GM23338 (cell line): ENCODE data around the gene PKD1. TPM values are rescaled to one million over a fixed set of nuclear protein-coding genes. Genes with fewer than 3 reads are reported as not detected.

Experiments used
- ATAC-seq: fragments of 200-7000 bp; cut with Tn5 transposase; 3 replicates; pipeline ENCODE4 v1.9.1; 2020
- DNase-seq: peaks from one replicate; pipeline ENCODE4 v3.0.0-alpha.2; 2015; ENCODE audit warnings: low spot score
- H2AFZ ChIP-seq: fragments of 200-600 bp; sonication (generic); 2 replicates; pipeline ENCODE4 v1.8.0; 2016; ENCODE audit warnings: antibody characterized with exemption, mild to moderate bottlenecking, moderate library complexity
- H3F3A ChIP-seq: fragments of 200-600 bp; sonication (generic); replicated peaks from 2 replicates; pipeline ENCODE4 v1.8.0; 2017; ENCODE audit warnings: antibody characterized with exemption, mixed run types, low read depth
- H3K27ac ChIP-seq: fragments of 200-600 bp; sonication (generic); 2 replicates; pipeline ENCODE4 v1.6.1; 2016; ENCODE audit warnings: low read depth
- H3K27me3 ChIP-seq: fragments of 200-600 bp; sonication (generic); 2 replicates; pipeline ENCODE4 v1.8.0; 2016; ENCODE audit warnings: mild to moderate bottlenecking, mixed run types, moderate library complexity; ENCODE audit not compliant: insufficient read depth
- H3K36me3 ChIP-seq: fragments of 200-600 bp; sonication (generic); 2 replicates; pipeline ENCODE4 v1.8.0; 2016; ENCODE audit warnings: mild to moderate bottlenecking; ENCODE audit not compliant: insufficient read depth
- H3K4me1 ChIP-seq: fragments of 200-600 bp; sonication (generic); 2 replicates; pipeline ENCODE4 v1.8.0; 2016; ENCODE audit warnings: mild to moderate bottlenecking, moderate library complexity; ENCODE audit not compliant: insufficient read depth
- H3K4me2 ChIP-seq: fragments of 200-600 bp; sonication (generic); 2 replicates; pipeline ENCODE4 v1.7.1; 2017; ENCODE audit warnings: mixed run types
- H3K4me3 ChIP-seq: fragments of 200-600 bp; sonication (generic); 2 replicates; pipeline ENCODE4 v1.6.1; 2016; ENCODE audit warnings: mixed run types
- H3K79me2 ChIP-seq: fragments of 200-600 bp; sonication (generic); replicated peaks from 2 replicates; pipeline ENCODE4 v1.8.0; 2017; ENCODE audit warnings: mild to moderate bottlenecking; ENCODE audit not compliant: insufficient read depth
- H3K9me2 ChIP-seq: fragments of 200-600 bp; sonication (generic); 2 replicates; pipeline ENCODE4 v1.8.0; 2017; ENCODE audit not compliant: insufficient read depth
- H4K20me1 ChIP-seq: fragments of 200-600 bp; sonication (generic); replicated peaks from 2 replicates; pipeline ENCODE4 v1.8.0; 2017; ENCODE audit warnings: mild to moderate bottlenecking; ENCODE audit not compliant: insufficient read depth
- H3K27ac Mint-ChIP-seq: 2 replicates; pipeline ENCODE4 v1.8.0; 2020; ENCODE audit warnings: inconsistent platforms, mild to moderate bottlenecking, moderate library complexity, mixed read lengths
- H3K27me3 Mint-ChIP-seq: 3 replicates; pipeline ENCODE4 v1.8.0; 2022; ENCODE audit warnings: low read depth, mild to moderate bottlenecking, moderate library complexity, mixed read lengths, inconsistent platforms; ENCODE audit not compliant: insufficient read depth, poor library complexity
- H3K36me3 Mint-ChIP-seq: 3 replicates; pipeline ENCODE4 v1.8.0; 2021; ENCODE audit warnings: low read depth, mild to moderate bottlenecking, inconsistent platforms, moderate library complexity, mixed read lengths
- H3K4me1 Mint-ChIP-seq: 3 replicates; pipeline ENCODE4 v1.8.0; 2020; ENCODE audit warnings: mild to moderate bottlenecking, inconsistent platforms, mixed read lengths
- H3K4me3 Mint-ChIP-seq: 3 replicates; pipeline ENCODE4 v1.8.0; 2021; ENCODE audit warnings: moderate library complexity, mild to moderate bottlenecking, inconsistent platforms, mixed read lengths
- H3K9me3 Mint-ChIP-seq: 3 replicates; pipeline ENCODE4 v1.8.0; 2020; ENCODE audit warnings: moderate library complexity, mild to moderate bottlenecking, inconsistent platforms, mixed read lengths
- CREB1 ChIP-seq: fragments of 250-450 bp; sonication (Bioruptor Pico); IDR thresholded peaks from 2 replicates; pipeline ENCODE4 v1.5.0; 2020; ENCODE audit warnings: low read depth, mild to moderate bottlenecking, moderate library complexity
- EZH2 ChIP-seq: fragments of 200-600 bp; sonication (generic); IDR thresholded peaks from one replicate; pipeline ENCODE4 v1.8.0; 2017; ENCODE audit warnings: antibody characterized with exemption, mild to moderate bottlenecking, low read depth; ENCODE audit not compliant: unreplicated experiment
- JUNB ChIP-seq: IDR thresholded peaks from one replicate; pipeline ENCODE4 v1.6.1; 2016; ENCODE audit warnings: antibody characterized with exemption; ENCODE audit not compliant: unreplicated experiment
- NANOG ChIP-seq: IDR thresholded peaks from 2 replicates; pipeline ENCODE4 v1.6.1; 2016; ENCODE audit warnings: antibody characterized with exemption, borderline replicate concordance
- POLR2AphosphoS5 ChIP-seq: IDR thresholded peaks from 2 replicates; pipeline ENCODE4 v1.6.1; 2016; ENCODE audit warnings: antibody characterized with exemption, low read depth
- REST ChIP-seq: IDR thresholded peaks from one replicate; pipeline ENCODE4 v1.6.1; 2018; ENCODE audit warnings: antibody characterized with exemption; ENCODE audit not compliant: unreplicated experiment
- STAT1 ChIP-seq: IDR thresholded peaks from one replicate; pipeline ENCODE4 v1.6.1; 2016; ENCODE audit warnings: antibody characterized with exemption; ENCODE audit not compliant: unreplicated experiment
- ZNF114 ChIP-seq: fragments of 250-450 bp; sonication (Bioruptor Pico); IDR thresholded peaks from 2 replicates; pipeline ENCODE4 v1.5.0; 2020; ENCODE audit warnings: mild to moderate bottlenecking, moderate library complexity
- ZNF331 ChIP-seq: fragments of 250-450 bp; sonication (Bioruptor Pico); IDR thresholded peaks from 2 replicates; pipeline ENCODE4 v1.5.0; 2020; ENCODE audit warnings: low read depth, mild to moderate bottlenecking, moderate library complexity
- polyA plus RNA-seq: library from polyadenylated mRNA; unstranded; fragments of >200 nt; fragmentation: Nextera tagmentation; extraction: Ambion mirVana; gene quantifications from 2 replicates; pipeline ENCODE4 v1.2.1, GENCODE V29; 2016
- total RNA-seq: library from RNA; depleted of rRNA; stranded (reverse); fragments of >200 nt; shearing (Covaris generic); gene quantifications from 2 replicates; pipeline ENCODE4 v1.2.3, GENCODE V29; 2014
- TF ChIP-seq, protein P1 (sequence below), 2 experiments: fragments of 200-600 bp in 1 of 2; sonication (generic) in 1 of 2; conservative IDR thresholded peaks; 2 replicates each; pipeline versions ENCODE4 v1.5.1 to v1.6.1; 2016 to 2017; ENCODE audit warnings: antibody characterized with exemption in 2 of 2, low read depth in 2 of 2, mild to moderate bottlenecking in 2 of 2, moderate library complexity in 1 of 2
- TF ChIP-seq, protein P2 (sequence below): IDR thresholded peaks from 2 replicates; pipeline ENCODE4 v1.6.1; 2016; ENCODE audit warnings: antibody characterized with exemption

The PKD1 gene
- total and polyA plus RNA-seq, 2 experiments from 2014 or later, result 21.1 to 107 TPM

DNA sequence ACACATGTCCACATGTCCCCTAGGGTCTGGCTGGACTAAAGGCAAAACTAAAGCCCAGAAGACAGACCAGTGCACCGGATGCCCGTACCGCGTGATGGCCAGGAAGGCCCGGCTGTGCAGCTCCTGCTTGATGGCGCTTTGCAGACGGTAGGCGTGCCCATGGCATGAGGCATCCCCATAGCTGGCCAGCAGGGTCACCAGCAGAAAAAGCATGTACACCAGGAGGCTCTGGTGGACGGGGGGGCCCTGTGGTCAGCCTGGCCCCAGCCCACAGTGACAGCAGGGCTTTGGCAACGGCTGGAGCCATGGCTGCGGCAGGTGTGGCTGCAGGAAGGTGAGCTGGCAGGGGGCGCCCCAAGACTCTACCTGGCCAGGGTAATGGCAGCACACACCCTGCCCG, 42.8 kb downstream of the PKD1 start:
- Histone ChIP-seq H3K27me3 (no peaks in the 10 kb centered on the region), H4K20me1 (no peaks in the 10 kb centered on the region; the same call in 1 of the 2 replicates), H3K4me2 (no peak overlapping the region), H3K4me3 (no peak overlapping the region), H3F3A (peaks cover 12% of the 10 kb centered on the region; the same call in 1 of the 2 replicates), H3K79me2 (no peaks in the 10 kb centered on the region), H3K9me2 (no peaks in the 10 kb centered on the region), H3K27ac (no peak overlapping the region), H3K4me1 (peaks cover 4% of the 10 kb centered on the region; the same call in 1 of the 2 replicates), H2AFZ (no peak overlapping the region), H3K36me3 (no peaks in the 10 kb centered on the region)
- TF ChIP-seq, protein P1, sequence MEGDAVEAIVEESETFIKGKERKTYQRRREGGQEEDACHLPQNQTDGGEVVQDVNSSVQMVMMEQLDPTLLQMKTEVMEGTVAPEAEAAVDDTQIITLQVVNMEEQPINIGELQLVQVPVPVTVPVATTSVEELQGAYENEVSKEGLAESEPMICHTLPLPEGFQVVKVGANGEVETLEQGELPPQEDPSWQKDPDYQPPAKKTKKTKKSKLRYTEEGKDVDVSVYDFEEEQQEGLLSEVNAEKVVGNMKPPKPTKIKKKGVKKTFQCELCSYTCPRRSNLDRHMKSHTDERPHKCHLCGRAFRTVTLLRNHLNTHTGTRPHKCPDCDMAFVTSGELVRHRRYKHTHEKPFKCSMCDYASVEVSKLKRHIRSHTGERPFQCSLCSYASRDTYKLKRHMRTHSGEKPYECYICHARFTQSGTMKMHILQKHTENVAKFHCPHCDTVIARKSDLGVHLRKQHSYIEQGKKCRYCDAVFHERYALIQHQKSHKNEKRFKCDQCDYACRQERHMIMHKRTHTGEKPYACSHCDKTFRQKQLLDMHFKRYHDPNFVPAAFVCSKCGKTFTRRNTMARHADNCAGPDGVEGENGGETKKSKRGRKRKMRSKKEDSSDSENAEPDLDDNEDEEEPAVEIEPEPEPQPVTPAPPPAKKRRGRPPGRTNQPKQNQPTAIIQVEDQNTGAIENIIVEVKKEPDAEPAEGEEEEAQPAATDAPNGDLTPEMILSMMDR (conservative IDR thresholded peaks at IDR 0.05; ENCODE audit: low read depth in 2 of 2), result peak in 1 of 2 experiments; percentile 40; a peak in 2 of 4 replicates
- no peak for TF ChIP-seq ZNF114 (CRISPR knock-in tag)
- DNase-seq (no peak), ATAC-seq (no peak)
- no peak overlapping the region for H3K4me3 Mint-ChIP-seq
- H3K36me3 Mint-ChIP-seq, result peaks cover 3% of the 10 kb centered on the region; the same call in 1 of the 3 replicates
- H3K27me3 Mint-ChIP-seq, result peaks cover 20% of the 10 kb centered on the region
- no peaks in the 10 kb centered on the region for H3K9me3 Mint-ChIP-seq
- H3K27ac Mint-ChIP-seq, result no peak overlapping the region
- H3K4me1 Mint-ChIP-seq, result no peaks in the 10 kb centered on the region

GRCh38 chr16:2092256-2092620, 43.5 kb downstream of the PKD1 start:
- peaks cover 3% of the 10 kb centered on the region; the same call in 1 of the 3 replicates for H3K36me3 Mint-ChIP-seq
- H3K27me3 Mint-ChIP-seq, result peaks cover 17% of the 10 kb centered on the region
- H3K4me1 Mint-ChIP-seq, result no peaks in the 10 kb centered on the region
- no peaks in the 10 kb centered on the region; the same call in 1 of the 2 replicates for H4K20me1 ChIP-seq
- no peak overlapping the region for H3K27ac Mint-ChIP-seq
- TF ChIP-seq NANOG (no peak), JUNB (no peak), POLR2AphosphoS5 (no peak), ZNF114 (CRISPR knock-in tag) (no peak), EZH2 (no peak), REST (no peak), ZNF331 (no peak), STAT1 (no peak), CREB1 (CRISPR knock-in tag) (no peak)
- TF ChIP-seq, protein P1 (conservative IDR thresholded peaks at IDR 0.05; ENCODE audit: low read depth in 2 of 2), result no peak
- TF ChIP-seq, protein P2, sequence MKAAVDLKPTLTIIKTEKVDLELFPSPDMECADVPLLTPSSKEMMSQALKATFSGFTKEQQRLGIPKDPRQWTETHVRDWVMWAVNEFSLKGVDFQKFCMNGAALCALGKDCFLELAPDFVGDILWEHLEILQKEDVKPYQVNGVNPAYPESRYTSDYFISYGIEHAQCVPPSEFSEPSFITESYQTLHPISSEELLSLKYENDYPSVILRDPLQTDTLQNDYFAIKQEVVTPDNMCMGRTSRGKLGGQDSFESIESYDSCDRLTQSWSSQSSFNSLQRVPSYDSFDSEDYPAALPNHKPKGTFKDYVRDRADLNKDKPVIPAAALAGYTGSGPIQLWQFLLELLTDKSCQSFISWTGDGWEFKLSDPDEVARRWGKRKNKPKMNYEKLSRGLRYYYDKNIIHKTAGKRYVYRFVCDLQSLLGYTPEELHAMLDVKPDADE, result no peak
- H3K27ac ChIP-seq, result no peak overlapping the region
- H3K4me3 ChIP-seq, result peak overlapping the region; percentile 58; the same call in 1 of the 2 replicates
- H3K4me1 ChIP-seq, result peaks cover 4% of the 10 kb centered on the region; the same call in 1 of the 2 replicates
- H3K4me2 ChIP-seq, result peak overlapping the region; percentile 83; the same call in 1 of the 2 replicates
- no peak for ATAC-seq
- no peaks in the 10 kb centered on the region for H3K79me2 ChIP-seq
- H2AFZ ChIP-seq, result no peak overlapping the region
- H3K36me3 ChIP-seq, result no peaks in the 10 kb centered on the region
- no peak for DNase-seq
- H3K9me3 Mint-ChIP-seq, result no peaks in the 10 kb centered on the region
- H3K4me3 Mint-ChIP-seq, result peak overlapping the region; percentile 54; the same call in 2 of the 3 replicates
- peaks cover 12% of the 10 kb centered on the region; the same call in 1 of the 2 replicates for H3F3A ChIP-seq
- no peaks in the 10 kb centered on the region for H3K27me3 ChIP-seq
- no peaks in the 10 kb centered on the region for H3K9me2 ChIP-seq
